K562 (cell line): ENCODE results near the gene ZFYVE1. TPM values are rescaled to one million over a fixed set of nuclear protein-coding genes. Genes with fewer than 3 reads are reported as not detected.

Experiments used
- CSDE1 ChIP-seq, 2 experiments: fragments of 450-650 bp; IDR thresholded peaks; 2 replicates each; pipeline ENCODE4 v1.6.1; 2016; ENCODE audit warnings: mild to moderate bottlenecking in 1 of 2
- EHMT2 ChIP-seq: fragments of 450-650 bp; IDR thresholded peaks from 2 replicates; pipeline ENCODE4 v1.6.1; 2018; ENCODE audit warnings: antibody characterized with exemption
- EP400 ChIP-seq: fragments of 450-650 bp; IDR thresholded peaks from 2 replicates; pipeline ENCODE4 v1.6.1; 2017; ENCODE audit warnings: antibody characterized with exemption, mild to moderate bottlenecking, moderate library complexity
- ETV6 ChIP-seq, 3 experiments: fragments of 150-350 bp in 1 of 3; sonication (generic) in 1 of 3; formaldehyde crosslinking in 1 of 3; IDR thresholded peaks; 2 replicates each; pipeline versions ENCODE4 v1.6.1 to v1.8.0; 2014 to 2022; ENCODE audit warnings: borderline replicate concordance in 2 of 3, low read depth in 2 of 3, antibody characterized with exemption in 1 of 3, low read length in 1 of 3, mild to moderate bottlenecking in 1 of 3, missing genetic modification reagents in 1 of 3
- EZH2 ChIP-seq: IDR thresholded peaks from 2 replicates; pipeline ENCODE4 v1.6.1; 2012; ENCODE audit warnings: low read depth, mild to moderate bottlenecking, inconsistent platforms, low read length, borderline replicate concordance
- HDAC1 ChIP-seq, 2 experiments: fragments of 450-650 bp; IDR thresholded peaks; 2 replicates each; pipeline ENCODE4 v1.6.1; 2016 to 2017; ENCODE audit warnings: inconsistent platforms in 1 of 2, mild to moderate bottlenecking in 1 of 2, moderate library complexity in 1 of 2
- HDGF ChIP-seq: fragments of 450-650 bp; IDR thresholded peaks from 2 replicates; pipeline ENCODE4 v1.6.1; 2016
- LEF1 ChIP-seq: fragments of 450-650 bp; IDR thresholded peaks from 2 replicates; pipeline ENCODE4 v1.6.1; 2016; ENCODE audit warnings: mild to moderate bottlenecking
- MAX ChIP-seq: sonication (generic); formaldehyde crosslinking; IDR thresholded peaks from 2 replicates; pipeline ENCODE4 v1.9.0; 2022; ENCODE audit warnings: mild to moderate bottlenecking, missing genetic modification reagents
- MXI1 ChIP-seq: IDR thresholded peaks from 2 replicates; pipeline ENCODE4 v1.6.1; 2011; ENCODE audit warnings: low read depth, mild to moderate bottlenecking, improper control_type of control experiment, low read length
- NRF1 ChIP-seq, 2 experiments: fragments of 450-650 bp; IDR thresholded peaks in 1 of 2; conservative IDR thresholded peaks in 1 of 2; 2 replicates each; pipeline ENCODE4 v1.6.1; 2014; ENCODE audit warnings: mild to moderate bottlenecking in 2 of 2
- SUPT5H ChIP-seq: fragments of 450-650 bp; IDR thresholded peaks from 2 replicates; pipeline ENCODE4 v1.6.1; 2016
- TBP ChIP-seq: optimal IDR thresholded peaks from 2 replicates; pipeline ENCODE3; 2011; ENCODE audit warnings: low read depth, low read length, improper control_type of control experiment
- TEAD2 ChIP-seq: fragments of 450-650 bp; IDR thresholded peaks from 2 replicates; pipeline ENCODE4 v1.6.1; 2016; ENCODE audit warnings: missing genetic modification characterization, control low read depth, missing compliant biosample characterization
- THRAP3 ChIP-seq: fragments of 450-650 bp; IDR thresholded peaks from 2 replicates; pipeline ENCODE4 v1.6.1; 2016; ENCODE audit warnings: mild to moderate bottlenecking, inconsistent platforms, borderline replicate concordance
- ZNF197 ChIP-seq: fragments of 200-800 bp; sonication (Bioruptor generic); IDR thresholded peaks from 2 replicates; pipeline ENCODE4 v1.6.1; 2016; ENCODE audit warnings: low read depth, missing genetic modification characterization, missing compliant biosample characterization
- ZNF384 ChIP-seq: IDR thresholded peaks from 2 replicates; pipeline ENCODE4 v1.6.1; 2012; ENCODE audit warnings: low read depth, low read length, improper control_type of control experiment
- polyA plus RNA-seq, 8 experiments: library from polyadenylated mRNA; depleted of rRNA in 4 of 8; stranded (reverse) in 5 of 8; unstranded in 3 of 8; fragments of >200 nt; fragmentation: Nextera tagmentation in 2 of 8; fragmentation: Illumina TruSeq in 1 of 8; extraction: Ambion mirVana in 2 of 8; extraction: Trizol in 1 of 8; gene quantifications; 2 replicates each; pipeline versions ENCODE4 v1.2.1 to v1.2.3, GENCODE V29; 2011 to 2014; ENCODE audit warnings: inconsistent platforms in 1 of 8, missing spikeins in 1 of 8
- total RNA-seq, 7 experiments: library from RNA; depleted of rRNA in 6 of 7; stranded (reverse); fragments of >200 nt in 6 of 7; fragmentation: Illumina TruSeq in 2 of 7; extraction: Trizol in 2 of 7; gene quantifications; 2 replicates each; pipeline versions ENCODE4 v1.2.1 to v1.2.3, GENCODE V29; 2011 to 2021; ENCODE audit warnings: low replicate concordance in 1 of 7
- TF ChIP-seq, protein P1 (sequence below): fragments of 450-650 bp; IDR thresholded peaks from 2 replicates; pipeline ENCODE4 v1.6.1; 2016
- TF ChIP-seq, protein P2 (sequence below): sonication (generic); formaldehyde crosslinking; IDR thresholded peaks from 2 replicates; pipeline ENCODE4 v1.8.0; 2022; ENCODE audit warnings: mild to moderate bottlenecking, missing genetic modification reagents
- TF ChIP-seq, protein P3 (sequence below): sonication (generic); formaldehyde crosslinking; IDR thresholded peaks from 2 replicates; pipeline ENCODE4 v1.9.0; 2022; ENCODE audit warnings: mild to moderate bottlenecking, missing genetic modification reagents

ZFYVE1 gene
- total and polyA plus RNA-seq, 9 of the 15 experiments (the other 6 are each of a cell fraction or from before 2014, with no cell fraction given) = 0.62 to 5.5 (median 3.4) TPM

DNA sequence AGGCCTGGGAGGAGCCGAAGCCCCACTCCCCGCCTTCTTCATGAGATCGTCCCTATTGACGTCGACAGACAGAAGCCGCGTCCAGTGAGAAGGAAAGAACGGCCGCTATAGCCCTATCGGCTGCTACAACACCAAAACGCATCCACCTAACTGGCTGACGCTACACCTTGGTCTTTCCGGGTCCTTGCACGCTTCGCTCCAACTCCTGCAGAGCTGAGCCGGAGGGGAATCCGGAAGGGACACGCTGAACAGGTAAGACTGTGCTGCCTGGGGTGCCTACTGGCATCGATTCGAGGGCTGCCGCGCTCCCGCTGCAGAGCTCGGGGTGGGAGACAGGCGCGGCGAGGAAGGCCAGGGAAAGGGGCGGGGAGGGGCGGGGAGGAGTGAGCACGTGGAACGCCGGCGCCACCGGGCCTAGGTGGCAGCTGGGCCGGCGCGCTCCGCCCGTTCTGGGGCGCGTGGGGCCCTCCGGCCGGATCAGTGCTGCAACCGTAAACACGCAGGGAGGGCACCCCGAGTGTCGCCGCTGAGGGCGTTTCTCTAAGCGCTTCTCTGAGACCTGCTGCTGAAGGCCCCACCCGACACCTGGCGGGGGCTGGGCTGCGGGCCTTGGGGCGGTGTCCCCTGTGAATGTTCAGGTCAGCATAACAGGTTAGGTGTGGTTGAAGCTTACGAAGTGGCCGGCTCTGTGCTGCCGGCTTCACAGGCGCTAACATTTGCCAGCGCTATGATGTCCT, 100.4 kb downstream of the ZFYVE1 start, which contains the start of gene DCAF4 (continued):
- TF ChIP-seq, protein P1, sequence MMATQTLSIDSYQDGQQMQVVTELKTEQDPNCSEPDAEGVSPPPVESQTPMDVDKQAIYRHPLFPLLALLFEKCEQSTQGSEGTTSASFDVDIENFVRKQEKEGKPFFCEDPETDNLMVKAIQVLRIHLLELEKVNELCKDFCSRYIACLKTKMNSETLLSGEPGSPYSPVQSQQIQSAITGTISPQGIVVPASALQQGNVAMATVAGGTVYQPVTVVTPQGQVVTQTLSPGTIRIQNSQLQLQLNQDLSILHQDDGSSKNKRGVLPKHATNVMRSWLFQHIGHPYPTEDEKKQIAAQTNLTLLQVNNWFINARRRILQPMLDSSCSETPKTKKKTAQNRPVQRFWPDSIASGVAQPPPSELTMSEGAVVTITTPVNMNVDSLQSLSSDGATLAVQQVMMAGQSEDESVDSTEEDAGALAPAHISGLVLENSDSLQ = peak; percentile 99
- TF ChIP-seq, protein P2, sequence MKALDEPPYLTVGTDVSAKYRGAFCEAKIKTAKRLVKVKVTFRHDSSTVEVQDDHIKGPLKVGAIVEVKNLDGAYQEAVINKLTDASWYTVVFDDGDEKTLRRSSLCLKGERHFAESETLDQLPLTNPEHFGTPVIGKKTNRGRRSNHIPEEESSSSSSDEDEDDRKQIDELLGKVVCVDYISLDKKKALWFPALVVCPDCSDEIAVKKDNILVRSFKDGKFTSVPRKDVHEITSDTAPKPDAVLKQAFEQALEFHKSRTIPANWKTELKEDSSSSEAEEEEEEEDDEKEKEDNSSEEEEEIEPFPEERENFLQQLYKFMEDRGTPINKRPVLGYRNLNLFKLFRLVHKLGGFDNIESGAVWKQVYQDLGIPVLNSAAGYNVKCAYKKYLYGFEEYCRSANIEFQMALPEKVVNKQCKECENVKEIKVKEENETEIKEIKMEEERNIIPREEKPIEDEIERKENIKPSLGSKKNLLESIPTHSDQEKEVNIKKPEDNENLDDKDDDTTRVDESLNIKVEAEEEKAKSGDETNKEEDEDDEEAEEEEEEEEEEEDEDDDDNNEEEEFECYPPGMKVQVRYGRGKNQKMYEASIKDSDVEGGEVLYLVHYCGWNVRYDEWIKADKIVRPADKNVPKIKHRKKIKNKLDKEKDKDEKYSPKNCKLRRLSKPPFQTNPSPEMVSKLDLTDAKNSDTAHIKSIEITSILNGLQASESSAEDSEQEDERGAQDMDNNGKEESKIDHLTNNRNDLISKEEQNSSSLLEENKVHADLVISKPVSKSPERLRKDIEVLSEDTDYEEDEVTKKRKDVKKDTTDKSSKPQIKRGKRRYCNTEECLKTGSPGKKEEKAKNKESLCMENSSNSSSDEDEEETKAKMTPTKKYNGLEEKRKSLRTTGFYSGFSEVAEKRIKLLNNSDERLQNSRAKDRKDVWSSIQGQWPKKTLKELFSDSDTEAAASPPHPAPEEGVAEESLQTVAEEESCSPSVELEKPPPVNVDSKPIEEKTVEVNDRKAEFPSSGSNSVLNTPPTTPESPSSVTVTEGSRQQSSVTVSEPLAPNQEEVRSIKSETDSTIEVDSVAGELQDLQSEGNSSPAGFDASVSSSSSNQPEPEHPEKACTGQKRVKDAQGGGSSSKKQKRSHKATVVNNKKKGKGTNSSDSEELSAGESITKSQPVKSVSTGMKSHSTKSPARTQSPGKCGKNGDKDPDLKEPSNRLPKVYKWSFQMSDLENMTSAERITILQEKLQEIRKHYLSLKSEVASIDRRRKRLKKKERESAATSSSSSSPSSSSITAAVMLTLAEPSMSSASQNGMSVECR (CRISPR knock-in tag) = peak; percentile 93
- TF ChIP-seq HDGF = no peak
- TF ChIP-seq EP400 = peak; percentile 93
- TF ChIP-seq ZNF197 = no peak
- TF ChIP-seq MXI1 = peak; percentile 67; the same call in 1 of the 2 replicates
- TF ChIP-seq ETV6 (IDR thresholded peaks at IDR 0.05; ENCODE audit: borderline replicate concordance in 1 of 2, low read depth in 2 of 2, low read length in 1 of 2) = no peak
- peak; percentile 57; the same call in 1 of the 2 replicates for TF ChIP-seq ETV6 (CRISPR knock-in tag; IDR thresholded peaks at IDR 0.05; ENCODE audit: borderline replicate concordance)
- peak; percentile 68 for TF ChIP-seq TBP
- peak; percentile 8; the same call in 1 of the 2 replicates for TF ChIP-seq SUPT5H
- TF ChIP-seq CSDE1 (IDR thresholded peaks at IDR 0.05) = no peak
- TF ChIP-seq, protein P3, sequence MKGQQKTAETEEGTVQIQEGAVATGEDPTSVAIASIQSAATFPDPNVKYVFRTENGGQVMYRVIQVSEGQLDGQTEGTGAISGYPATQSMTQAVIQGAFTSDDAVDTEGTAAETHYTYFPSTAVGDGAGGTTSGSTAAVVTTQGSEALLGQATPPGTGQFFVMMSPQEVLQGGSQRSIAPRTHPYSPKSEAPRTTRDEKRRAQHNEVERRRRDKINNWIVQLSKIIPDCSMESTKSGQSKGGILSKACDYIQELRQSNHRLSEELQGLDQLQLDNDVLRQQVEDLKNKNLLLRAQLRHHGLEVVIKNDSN (CRISPR knock-in tag) = peak; percentile 15; the same call in 1 of the 2 replicates
- 0 out of 4 replicates have a peak, but pooled peaks have one; percentile 3 to 36 for TF ChIP-seq NRF1 (conservative IDR thresholded peaks at IDR 0.05 in 1 of 2, IDR thresholded peaks at IDR 0.05 in 1 of 2)
- TF ChIP-seq EHMT2 = no peak
- TF ChIP-seq MAX (CRISPR knock-in tag) = peak; percentile 87
- TF ChIP-seq EZH2 = no peak
- TF ChIP-seq HDAC1 (IDR thresholded peaks at IDR 0.05) = peak; percentile 68 to 99; a peak in 3 of 4 replicates
- no peak for TF ChIP-seq THRAP3
- no peak for TF ChIP-seq TEAD2
- no peak for TF ChIP-seq ZNF384
- no peak for TF ChIP-seq LEF1
